Measurements from ENCODE around the gene RHCG. TPM values are rescaled to one million over a fixed set of nuclear protein-coding genes. Genes with fewer than 3 reads are reported as not detected.

RHCG gene
- total RNA-seq (2014; rRNA removed) (not detected in 2 replicates), Bru-seq, nascent RNA (percentile 3 among the genes with signal in this experiment), BruChase-seq, experiment 1, labeled RNA remaining after a 6-hour chase (percentile 6 among the genes with signal in this experiment), BruChase-seq, experiment 2, labeled RNA remaining after a 2-hour chase (not detected)
- long read RNA-seq, result 0 reads

GRCh38 chr15:89496155-89497098 lies at the start of gene RHCG:
TSS of gene RHCG (minus strand) at chr15:89496583. CDS start at chr15:89496544, 39 bp downstream.
- Histone ChIP-seq H3K4me3 (ENCODE audit: low read length) (no peak within 1 kb of the TSS), H3K9me3 (ENCODE audit: low read length) (no peaks in the 10 kb centered on the region), H3K27me3 (ENCODE audit: low read length) (no peaks in the 10 kb centered on the region), H3K4me2 (ENCODE audit: low read length) (no peak within 1 kb of the TSS), H3K4me1 (ENCODE audit: insufficient read depth, low read length) (peaks cover 24% of the 10 kb centered on the region), H3K79me2 (ENCODE audit: low read length) (no peaks in the 10 kb centered on the region), H3K9me2 (replicated peaks; ENCODE audit: low read length) (no peaks in the 10 kb centered on the region), H3F3A (ENCODE audit: low read length, unreplicated experiment) (no peaks in the 10 kb centered on the region), H4K20me1 (ENCODE audit: low read length) (no peaks in the 10 kb centered on the region), H3K27ac (ENCODE audit: low read length) (peak within 1 kb of the TSS; percentile 57), H2AFZ (ENCODE audit: low read length) (no peak within 1 kb of the TSS), H3K36me3 (ENCODE audit: low read depth, low read length) (no peaks in the 10 kb centered on the region), H3K9ac (ENCODE audit: low read length) (0 out of 2 replicates have a peak within 1 kb of the TSS, but pooled peaks have one; percentile 44)
- intact Hi-C loops (cut with micrococcal nuclease), result no loop called here
- ChIA-PET POLR2A (ENCODE audit: unreplicated experiment) (no interaction called here), CTCF (no interaction called here)
- TF ChIP-seq EZH2phosphoT487 (IDR thresholded peaks at IDR 0.05; ENCODE audit: borderline replicate concordance, low read length), result no peak
- no peak for TF ChIP-seq EZH2 (IDR thresholded peaks at IDR 0.05; ENCODE audit: low read length, unreplicated experiment)
- TF ChIP-seq CTCF (conservative IDR thresholded peaks at IDR 0.05; ENCODE audit: low read depth, low read length), result no peak
- ATAC-seq (no peak), DNase-seq (no peak)
- no TSS peak for BruUV-seq (replicated peaks)

- no peaks in the 10 kb centered on the region for H3K27me3 ChIP-seq (ENCODE audit: low read length)
- no peaks in the 10 kb centered on the region for H3K4me1 ChIP-seq (ENCODE audit: insufficient read depth, low read length)
- no peaks in the 10 kb centered on the region for H3K36me3 ChIP-seq (ENCODE audit: low read depth, low read length)
- no peak overlapping the region for H3K27ac ChIP-seq (ENCODE audit: low read length)
- intact Hi-C loops (cut with micrococcal nuclease), result no loop called here
- no peak for DNase-seq
- no peak overlapping the region for H3K4me2 ChIP-seq (ENCODE audit: low read length)
- no peaks in the 10 kb centered on the region for H3K79me2 ChIP-seq (ENCODE audit: low read length)
- no peak overlapping the region for H3K9ac ChIP-seq (ENCODE audit: low read length)
- POLR2A ChIA-PET (ENCODE audit: unreplicated experiment), result no interaction called here
- TF ChIP-seq EZH2 (IDR thresholded peaks at IDR 0.05; ENCODE audit: low read length, unreplicated experiment), result no peak
- no peak for TF ChIP-seq CTCF (conservative IDR thresholded peaks at IDR 0.05; ENCODE audit: low read depth, low read length)
- no peak for TF ChIP-seq EZH2phosphoT487 (IDR thresholded peaks at IDR 0.05; ENCODE audit: borderline replicate concordance, low read length)
- H3K4me3 ChIP-seq (ENCODE audit: low read length), result no peak overlapping the region
- no peak overlapping the region for H2AFZ ChIP-seq (ENCODE audit: low read length)
- CTCF ChIA-PET, result no interaction called here
- H4K20me1 ChIP-seq (ENCODE audit: low read length), result no peaks in the 10 kb centered on the region
- no peaks in the 10 kb centered on the region for H3K9me3 ChIP-seq (ENCODE audit: low read length)
- ATAC-seq, result no peak
- no peaks in the 10 kb centered on the region for H3K9me2 ChIP-seq (replicated peaks; ENCODE audit: low read length)
- no TSS peak for BruUV-seq (replicated peaks)
- H3F3A ChIP-seq (ENCODE audit: low read length, unreplicated experiment), result no peaks in the 10 kb centered on the region
These were observed 47.0 kb upstream of the RHCG start for GRCh38 chr15:89543389-89543788.

- H3K27ac ChIP-seq (ENCODE audit: low read length), result no peak overlapping the region
- CTCF ChIA-PET, result no interaction called here
- no peaks in the 10 kb centered on the region for H3K9me2 ChIP-seq (replicated peaks; ENCODE audit: low read length)
- no peak overlapping the region for H3K4me2 ChIP-seq (ENCODE audit: low read length)
- intact Hi-C loops (cut with micrococcal nuclease), result no loop called here
- no peak overlapping the region for H3K4me3 ChIP-seq (ENCODE audit: low read length)
- DNase-seq (no peak), ATAC-seq (no peak)
- H3K4me1 ChIP-seq (ENCODE audit: insufficient read depth, low read length), result no peaks in the 10 kb centered on the region
- H3K27me3 ChIP-seq (ENCODE audit: low read length), result no peaks in the 10 kb centered on the region
- H3K36me3 ChIP-seq (ENCODE audit: low read depth, low read length), result no peaks in the 10 kb centered on the region
- no TSS peak for BruUV-seq (replicated peaks)
- no peak overlapping the region for H2AFZ ChIP-seq (ENCODE audit: low read length)
- TF ChIP-seq EZH2phosphoT487 (IDR thresholded peaks at IDR 0.05; ENCODE audit: borderline replicate concordance, low read length) (no peak), CTCF (conservative IDR thresholded peaks at IDR 0.05; ENCODE audit: low read depth, low read length) (no peak), EZH2 (IDR thresholded peaks at IDR 0.05; ENCODE audit: low read length, unreplicated experiment) (no peak)
- no peaks in the 10 kb centered on the region for H4K20me1 ChIP-seq (ENCODE audit: low read length)
- H3K9ac ChIP-seq (ENCODE audit: low read length), result no peak overlapping the region
- no peaks in the 10 kb centered on the region for H3K79me2 ChIP-seq (ENCODE audit: low read length)
- no peaks in the 10 kb centered on the region for H3F3A ChIP-seq (ENCODE audit: low read length, unreplicated experiment)
- POLR2A ChIA-PET (ENCODE audit: unreplicated experiment), result no interaction called here
- H3K9me3 ChIP-seq (ENCODE audit: low read length), result no peaks in the 10 kb centered on the region
These were observed 46.0 kb upstream of the RHCG start for GRCh38 chr15:89542369-89542768.
